Measurements from ENCODE around the gene WDR70. TPM values are rescaled to one million over a fixed set of nuclear protein-coding genes. Genes with fewer than 3 reads are reported as not detected.
"Not testable (repeated sequence)": the region's sequence is repeated elsewhere in the genome, so short reads cannot be mapped to it uniquely, and the experiment has no call there.

Gene WDR70
- total RNA-seq, 3 donors from 2014 or later (not counting 1 experiment from before 2014, with no cell fraction given) = 36.3 to 47.0 (median 41.3) TPM

- Mint-ChIP-seq H3K9me3 (no peaks in the 10 kb centered on the region), H3K36me3 (peaks cover 6% of the 10 kb centered on the region), H3K27ac (no peak overlapping the region), H3K4me1 (peaks cover 0 to 6% of the 10 kb centered on the region in 2 donors), H3K27me3 (ENCODE audit: low read depth in 2 of 2) (no peaks in the 10 kb centered on the region), H3K4me3 (no peak overlapping the region)
- WGBS (ENCODE audit: insufficient coverage) = 100% methylated on average over 2 of the region's 3 CpGs
- peaks cover 7% of the 10 kb centered on the region for H3K36me3 ChIP-seq (ENCODE audit: control insufficient read depth, insufficient read depth, low read length)
- ATAC-seq (no peak), DNase-seq (no peak)
- peaks cover 5% of the 10 kb centered on the region for H3K9me3 ChIP-seq (ENCODE audit: control insufficient read depth, insufficient read depth, low read length)
- intact Hi-C loops (cut with micrococcal nuclease) = no loop called here
- H3K27me3 ChIP-seq (ENCODE audit: control insufficient read depth, insufficient read depth, low read length) = no peaks in the 10 kb centered on the region
- TF ChIP-seq CTCF (IDR thresholded peaks at IDR 0.05) = no peak
- no peak overlapping the region for H3K27ac ChIP-seq (ENCODE audit: low read length)
- H3K4me3 ChIP-seq (ENCODE audit: low read length) = no peak overlapping the region
- H3K4me1 ChIP-seq (ENCODE audit: control insufficient read depth, insufficient read depth, low read length) = no peaks in the 10 kb centered on the region
Measured at GRCh38 chr5:37517686-37518085, 138.6 kb downstream of the WDR70 start.

- H3K36me3 Mint-ChIP-seq; intact Hi-C loops (cut with micrococcal nuclease); H3K9me3 ChIP-seq (ENCODE audit: control insufficient read depth, insufficient read depth, low read length); H3K27ac ChIP-seq (ENCODE audit: low read length); H3K4me1 Mint-ChIP-seq; DNase-seq; H3K4me3 Mint-ChIP-seq; H3K27me3 ChIP-seq (ENCODE audit: control insufficient read depth, insufficient read depth, low read length); H3K9me3 Mint-ChIP-seq; H3K27ac Mint-ChIP-seq; ATAC-seq; H3K4me3 ChIP-seq (ENCODE audit: low read length); H3K27me3 Mint-ChIP-seq (ENCODE audit: low read depth in 2 of 2); H3K36me3 ChIP-seq (ENCODE audit: control insufficient read depth, insufficient read depth, low read length); H3K4me1 ChIP-seq (ENCODE audit: control insufficient read depth, insufficient read depth, low read length): not testable (repeated sequence)
- 87% methylated on average over 2 of the region's 5 CpGs for WGBS (ENCODE audit: insufficient coverage)
Measured at GRCh38 chr5:37518356-37518755, 139.2 kb downstream of the WDR70 start.

GRCh38 chr5:37519304-37519703 is 140.2 kb downstream of the WDR70 start:
- H3K4me3 ChIP-seq (ENCODE audit: low read length) = no peak overlapping the region
- WGBS (ENCODE audit: insufficient coverage) = 97% methylated on average over 43 of the region's 43 CpGs
- H3K4me1 ChIP-seq (ENCODE audit: control insufficient read depth, insufficient read depth, low read length) = no peaks in the 10 kb centered on the region
- no peak overlapping the region for H3K4me3 Mint-ChIP-seq
- intact Hi-C loops (cut with micrococcal nuclease) = no loop called here
- peaks cover 6% of the 10 kb centered on the region for H3K36me3 Mint-ChIP-seq
- H3K27ac Mint-ChIP-seq = no peak overlapping the region
- H3K36me3 ChIP-seq (ENCODE audit: control insufficient read depth, insufficient read depth, low read length) = peaks cover 7% of the 10 kb centered on the region
- H3K27ac ChIP-seq (ENCODE audit: low read length) = no peak overlapping the region
- H3K9me3 ChIP-seq (ENCODE audit: control insufficient read depth, insufficient read depth, low read length) = peaks cover 5% of the 10 kb centered on the region
- no peaks in the 10 kb centered on the region for H3K27me3 ChIP-seq (ENCODE audit: control insufficient read depth, insufficient read depth, low read length)
- H3K27me3 Mint-ChIP-seq (ENCODE audit: low read depth in 2 of 2) = no peaks in the 10 kb centered on the region
- H3K9me3 Mint-ChIP-seq = peaks cover 0 to 6% of the 10 kb centered on the region in 2 donors
- H3K4me1 Mint-ChIP-seq = no peaks in the 10 kb centered on the region
- DNase-seq = no peak
- ATAC-seq = no peak
- TF ChIP-seq CTCF (IDR thresholded peaks at IDR 0.05) = no peak

GRCh38 chr5:37519807-37520206 is 140.7 kb downstream of the WDR70 start:
- Mint-ChIP-seq H3K36me3 (peaks cover 6% of the 10 kb centered on the region), H3K4me3 (no peak overlapping the region), H3K9me3 (peaks cover 0 to 9% of the 10 kb centered on the region in 2 donors), H3K27ac (no peak overlapping the region), H3K27me3 (ENCODE audit: low read depth in 2 of 2) (no peaks in the 10 kb centered on the region), H3K4me1 (no peaks in the 10 kb centered on the region)
- intact Hi-C loops (cut with micrococcal nuclease) = no loop called here
- Histone ChIP-seq H3K4me3 (ENCODE audit: low read length) (no peak overlapping the region), H3K27me3 (ENCODE audit: control insufficient read depth, insufficient read depth, low read length) (no peaks in the 10 kb centered on the region), H3K4me1 (ENCODE audit: control insufficient read depth, insufficient read depth, low read length) (no peaks in the 10 kb centered on the region), H3K36me3 (ENCODE audit: control insufficient read depth, insufficient read depth, low read length) (peaks cover 7% of the 10 kb centered on the region), H3K9me3 (ENCODE audit: control insufficient read depth, insufficient read depth, low read length) (peaks cover 5% of the 10 kb centered on the region), H3K27ac (ENCODE audit: low read length) (no peak overlapping the region)
- ATAC-seq = no peak
- DNase-seq = no peak
- no peak for TF ChIP-seq CTCF (IDR thresholded peaks at IDR 0.05)
- WGBS (ENCODE audit: insufficient coverage) = no CpG with 5 or more reads among the region's 1 CpG
